ENCODE results near the gene KLHL18. TPM values are rescaled to one million over a fixed set of nuclear protein-coding genes. Genes with fewer than 3 reads are reported as not detected.

KLHL18 gene
- total and polyA plus RNA-seq, 2 of the 4 experiments (the other 2 are of a cell fraction): 29.1 to 76.2 TPM

DNA sequence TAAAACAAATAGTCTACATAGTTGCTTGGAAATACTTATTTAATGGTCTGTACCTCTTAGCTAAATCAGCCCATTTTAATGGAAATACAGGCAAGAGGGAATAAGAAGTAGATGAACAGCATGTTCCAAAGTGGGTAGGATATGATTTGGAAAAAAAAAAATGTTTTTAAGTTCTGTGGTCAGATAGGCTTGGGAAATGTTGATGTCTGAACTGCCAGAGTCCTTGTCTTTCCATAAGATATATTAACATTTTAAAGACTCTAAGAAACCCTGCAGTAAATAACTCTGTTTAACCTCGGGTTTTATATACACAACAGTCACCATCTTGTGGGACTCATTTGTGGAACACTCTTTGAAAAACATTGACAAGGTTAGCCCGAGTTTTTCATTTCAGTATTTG is 58.1 kb downstream of the KLHL18 start:
- Histone ChIP-seq H3K23ac (ENCODE audit: low read depth, low read length) (no peak overlapping the region), H4K8ac (ENCODE audit: low read depth in 2 of 2, low read length in 2 of 2) (no peak overlapping the region), H3K27ac (ENCODE audit: insufficient read depth, low read length) (no peak overlapping the region), H4K20me1 (ENCODE audit: insufficient read depth, low read length) (no peaks in the 10 kb centered on the region), H3K36me3 (ENCODE audit: control insufficient read depth, insufficient read depth, low read length) (peaks cover 46% of the 10 kb centered on the region), H3K4me3 (ENCODE audit: insufficient read depth, low read depth, low read length) (no peak overlapping the region), H3K9me3 (ENCODE audit: control insufficient read depth, insufficient read depth, low read length) (no peaks in the 10 kb centered on the region), H3K9ac (ENCODE audit: low read depth, low read length) (no peak overlapping the region), H3K56ac (ENCODE audit: extremely low read depth, insufficient read depth, low read length) (no peak overlapping the region), H2BK5ac (ENCODE audit: low read depth, low read length, poor library complexity, severe bottlenecking) (no peak overlapping the region), H2AFZ (replicated peaks; ENCODE audit: low read length, poor library complexity) (no peak overlapping the region), H4K5ac (ENCODE audit: low read depth, low read length) (no peak overlapping the region), H3K14ac (replicated peaks; ENCODE audit: low read depth, low read length) (no peak overlapping the region), H3K9me1 (ENCODE audit: insufficient read depth, low read length) (peaks cover 14% of the 10 kb centered on the region), H2BK20ac (ENCODE audit: low read depth, low read length) (no peak overlapping the region), H2AK5ac (ENCODE audit: low read depth, low read length) (no peak overlapping the region), H3K27me3 (ENCODE audit: control insufficient read depth, insufficient read depth, low read length) (no peaks in the 10 kb centered on the region), H2BK15ac (ENCODE audit: low read depth, low read length) (no peak overlapping the region), H3K79me1 (ENCODE audit: low read depth in 1 of 2, low read length in 2 of 2) (peaks cover 0 to 9% of the 10 kb centered on the region in 2 experiments; a peak in 2 of 4 replicates), H2AK9ac (replicated peaks; ENCODE audit: low read depth, low read length, poor library complexity) (no peak overlapping the region), H3K4ac (ENCODE audit: low read depth, low read length) (no peak overlapping the region), H3K4me2 (ENCODE audit: low read depth, low read length) (no peak overlapping the region), H4K91ac (ENCODE audit: insufficient read depth, low read depth, low read length) (no peak overlapping the region), H2BK120ac (ENCODE audit: low read depth, low read length) (no peak overlapping the region), H3K18ac (ENCODE audit: low read depth, low read length) (no peak overlapping the region), H3K4me1 (ENCODE audit: control insufficient read depth, insufficient read depth, low read length) (no peaks in the 10 kb centered on the region)
- no TSS peak for BruUV-seq (replicated peaks)
- DNase-seq: no peak
- TF ChIP-seq FOS (IDR thresholded peaks at IDR 0.05; ENCODE audit: low read depth, low read length) (no peak), RAD21 (IDR thresholded peaks at IDR 0.05; ENCODE audit: low read length) (no peak)
- CTCF ChIA-PET: no interaction called here
- intact Hi-C loops (cut with micrococcal nuclease) (no loop called here), dilution Hi-C loops (cut with HindIII; ENCODE audit: low sequenced_read_pairs, unreplicated experiment) (no loop called here), in situ Hi-C loops (cut with MboI; ENCODE audit: low sequenced_read_pairs) (no loop called here)
- POLR2A ChIA-PET (ENCODE audit: unreplicated experiment): no interaction called here
- ATAC-seq (ENCODE audit: low read depth): no peak; the same call in 1 of the 2 replicates
- no CpG with 5 or more reads among the region's 2 CpGs for WGBS, 2 experiments (ENCODE audit: extremely low coverage in 2 of 2, insufficient read length in 1 of 2)

All from IMR-90 (cell line).